KMS-11 (cell line): ENCODE data around the gene SLC7A10.

Source experiments
- H2AFZ ChIP-seq: fragments of 200-600 bp; sonication (generic); 2 replicates; pipeline ENCODE4 v1.6.1; 2016; ENCODE audit warnings: antibody characterized with exemption, mixed run types, low read depth
- H3K27ac ChIP-seq: fragments of 200-600 bp; sonication (generic); 2 replicates; pipeline ENCODE4 v1.6.1; 2016; ENCODE audit warnings: mild to moderate bottlenecking, mixed run types
- H3K27me3 ChIP-seq: fragments of 200-600 bp; sonication (generic); 2 replicates; pipeline ENCODE4 v1.6.1; 2017; ENCODE audit warnings: mild to moderate bottlenecking, low read depth, mixed run types, moderate library complexity; ENCODE audit not compliant: insufficient read depth
- H3K36me3 ChIP-seq: fragments of 200-600 bp; sonication (generic); 2 replicates; pipeline ENCODE4 v1.6.1; 2017; ENCODE audit warnings: mild to moderate bottlenecking, mixed run types; ENCODE audit not compliant: insufficient read depth
- H3K4me1 ChIP-seq: fragments of 200-600 bp; sonication (generic); 2 replicates; pipeline ENCODE4 v1.6.1; 2016; ENCODE audit warnings: mild to moderate bottlenecking, low read depth, mixed run types; ENCODE audit not compliant: poor library complexity, severe bottlenecking
- H3K4me2 ChIP-seq: fragments of 200-600 bp; sonication (generic); 2 replicates; pipeline ENCODE4 v1.7.0; 2016; ENCODE audit warnings: mild to moderate bottlenecking, mixed run types
- H3K4me3 ChIP-seq: fragments of 200-600 bp; sonication (generic); IDR thresholded peaks from 2 replicates; pipeline ENCODE4 v1.6.1; 2017; ENCODE audit warnings: low read depth, low read length, mixed read lengths; ENCODE audit not compliant: insufficient read depth
- H3K79me2 ChIP-seq: fragments of 200-600 bp; sonication (generic); 2 replicates; pipeline ENCODE4 v1.6.1; 2016; ENCODE audit warnings: low read depth, mixed run types; ENCODE audit not compliant: insufficient read depth
- H3K9ac ChIP-seq: fragments of 200-600 bp; sonication (generic); 2 replicates; pipeline ENCODE4 v1.6.1; 2016; ENCODE audit warnings: mild to moderate bottlenecking, mixed run types
- H4K20me1 ChIP-seq: fragments of 200-600 bp; sonication (generic); 2 replicates; pipeline ENCODE4 v1.6.1; 2016; ENCODE audit warnings: mild to moderate bottlenecking, mixed run types; ENCODE audit not compliant: insufficient read depth
- TF ChIP-seq, protein P1 (sequence below): fragments of 200-600 bp; sonication (generic); conservative IDR thresholded peaks from 2 replicates; pipeline ENCODE4 v1.6.1; 2017; ENCODE audit warnings: low read depth, mild to moderate bottlenecking, antibody characterized with exemption, low read length, moderate library complexity, mixed read lengths

Gene SLC7A10

DNA sequence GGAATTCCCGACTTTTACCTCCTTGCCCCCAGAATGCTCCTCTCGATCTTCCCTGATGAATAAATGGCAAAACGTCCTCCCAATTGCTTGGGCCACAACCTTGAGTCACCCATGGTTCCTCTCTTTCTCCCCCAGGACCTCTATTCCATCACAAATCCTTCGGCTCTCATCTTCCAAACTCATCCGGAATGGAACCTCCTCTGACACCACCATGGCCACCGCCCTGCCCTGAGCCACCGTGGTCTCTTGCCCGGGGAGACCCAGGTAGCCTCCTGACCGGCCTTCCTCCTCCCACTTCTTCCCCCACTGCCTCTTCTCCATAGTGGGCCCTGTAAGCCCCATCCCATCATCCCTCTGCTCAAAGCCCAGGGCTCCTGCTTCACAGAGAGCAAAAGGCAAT lies 4.9 kb downstream of the SLC7A10 start:
- no peak overlapping the region for H2AFZ ChIP-seq
- H3K9ac ChIP-seq, result no peak overlapping the region
- H3K27me3 ChIP-seq, result peaks cover 33% of the 10 kb centered on the region
- H4K20me1 ChIP-seq, result no peaks in the 10 kb centered on the region
- H3K4me3 ChIP-seq, result no peak overlapping the region
- H3K27ac ChIP-seq, result no peak overlapping the region
- TF ChIP-seq, protein P1, sequence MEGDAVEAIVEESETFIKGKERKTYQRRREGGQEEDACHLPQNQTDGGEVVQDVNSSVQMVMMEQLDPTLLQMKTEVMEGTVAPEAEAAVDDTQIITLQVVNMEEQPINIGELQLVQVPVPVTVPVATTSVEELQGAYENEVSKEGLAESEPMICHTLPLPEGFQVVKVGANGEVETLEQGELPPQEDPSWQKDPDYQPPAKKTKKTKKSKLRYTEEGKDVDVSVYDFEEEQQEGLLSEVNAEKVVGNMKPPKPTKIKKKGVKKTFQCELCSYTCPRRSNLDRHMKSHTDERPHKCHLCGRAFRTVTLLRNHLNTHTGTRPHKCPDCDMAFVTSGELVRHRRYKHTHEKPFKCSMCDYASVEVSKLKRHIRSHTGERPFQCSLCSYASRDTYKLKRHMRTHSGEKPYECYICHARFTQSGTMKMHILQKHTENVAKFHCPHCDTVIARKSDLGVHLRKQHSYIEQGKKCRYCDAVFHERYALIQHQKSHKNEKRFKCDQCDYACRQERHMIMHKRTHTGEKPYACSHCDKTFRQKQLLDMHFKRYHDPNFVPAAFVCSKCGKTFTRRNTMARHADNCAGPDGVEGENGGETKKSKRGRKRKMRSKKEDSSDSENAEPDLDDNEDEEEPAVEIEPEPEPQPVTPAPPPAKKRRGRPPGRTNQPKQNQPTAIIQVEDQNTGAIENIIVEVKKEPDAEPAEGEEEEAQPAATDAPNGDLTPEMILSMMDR, result no peak
- H3K36me3 ChIP-seq, result no peaks in the 10 kb centered on the region
- no peak overlapping the region for H3K4me2 ChIP-seq
- H3K79me2 ChIP-seq, result no peaks in the 10 kb centered on the region
- no peaks in the 10 kb centered on the region for H3K4me1 ChIP-seq

DNA sequence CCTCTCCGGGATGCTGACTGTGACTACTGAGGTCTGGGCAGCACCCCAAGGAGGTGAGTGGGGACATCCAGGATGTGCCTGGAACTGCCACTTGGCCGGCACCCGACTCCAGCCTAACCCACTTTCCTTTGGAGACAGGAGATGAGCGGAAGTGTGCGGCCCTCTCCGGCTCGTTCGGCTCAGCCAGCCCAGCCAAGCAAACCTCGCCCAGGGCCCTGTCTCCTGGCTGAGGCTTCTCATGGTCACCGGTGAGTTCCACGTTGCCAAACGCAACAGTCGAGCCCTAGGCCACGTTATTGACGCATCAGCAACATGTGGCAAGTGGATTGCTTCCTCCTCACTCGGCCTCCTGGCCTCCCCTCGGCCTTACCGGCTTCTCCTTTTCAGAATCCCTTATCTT lies 5.5 kb downstream of the SLC7A10 start:
- Histone ChIP-seq H3K27ac (no peak overlapping the region), H3K9ac (no peak overlapping the region), H3K4me1 (no peaks in the 10 kb centered on the region), H4K20me1 (no peaks in the 10 kb centered on the region), H3K4me3 (no peak overlapping the region), H2AFZ (no peak overlapping the region), H3K4me2 (no peak overlapping the region), H3K36me3 (no peaks in the 10 kb centered on the region), H3K79me2 (no peaks in the 10 kb centered on the region), H3K27me3 (peaks cover 33% of the 10 kb centered on the region)
- TF ChIP-seq, protein P1, result no peak

DNA sequence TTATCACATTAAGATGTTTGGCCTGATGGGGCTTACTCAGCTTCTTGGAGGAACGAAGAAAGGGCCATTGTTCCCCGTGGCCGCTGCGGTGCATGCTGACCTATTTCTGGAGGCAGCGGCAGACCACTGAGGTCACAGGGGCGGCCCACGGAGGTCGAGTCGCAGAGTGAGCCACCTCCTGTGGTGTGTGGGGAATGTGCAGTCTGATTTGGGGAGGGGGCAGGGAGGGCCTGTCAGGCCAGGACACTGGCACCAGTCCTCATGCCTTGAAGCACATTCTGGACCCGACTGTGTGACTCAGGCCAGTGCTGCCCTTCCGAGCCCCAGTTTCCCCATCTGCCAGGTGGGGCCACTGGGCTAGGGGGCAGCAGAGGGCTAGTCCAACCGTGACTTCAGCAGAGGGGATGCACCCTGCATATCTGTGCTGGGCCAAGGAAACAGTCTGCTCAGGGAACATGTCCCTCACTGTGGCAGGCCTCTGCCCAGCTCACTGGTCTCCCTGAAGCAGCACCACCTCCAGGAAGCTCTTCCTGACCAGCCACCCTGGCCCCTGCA lies 6.3 kb downstream of the SLC7A10 start:
- Histone ChIP-seq H3K9ac (no peak overlapping the region), H3K4me3 (no peak overlapping the region), H3K79me2 (no peaks in the 10 kb centered on the region), H2AFZ (no peak overlapping the region), H3K4me1 (no peaks in the 10 kb centered on the region), H3K36me3 (no peaks in the 10 kb centered on the region), H3K4me2 (no peak overlapping the region), H3K27me3 (peaks cover 33% of the 10 kb centered on the region), H4K20me1 (no peaks in the 10 kb centered on the region), H3K27ac (no peak overlapping the region)
- TF ChIP-seq, protein P1, result peak; percentile 30; the same call in 1 of the 2 replicates

DNA sequence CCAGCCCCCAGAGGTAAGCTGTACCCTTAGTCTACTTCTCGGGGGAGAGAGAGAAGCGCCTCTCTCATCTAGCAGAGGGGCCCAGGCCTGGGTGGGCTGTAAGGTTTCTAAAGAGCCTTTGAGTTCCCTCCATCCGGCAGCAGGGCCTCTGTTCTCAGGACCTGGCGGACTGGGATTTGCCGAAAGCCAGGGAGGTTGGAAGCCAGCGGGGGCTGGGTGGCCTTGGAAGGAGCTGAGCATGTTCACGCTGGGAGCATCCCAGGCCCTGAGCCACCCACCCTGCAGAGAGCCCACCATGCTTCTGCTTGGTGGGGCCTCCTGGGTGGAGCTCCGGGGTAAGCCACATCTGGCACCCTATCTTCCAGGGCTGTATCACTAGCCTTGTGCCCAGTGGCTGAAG lies 7.8 kb downstream of the SLC7A10 start:
- Histone ChIP-seq H2AFZ (no peak overlapping the region), H3K4me1 (no peaks in the 10 kb centered on the region), H3K4me3 (no peak overlapping the region), H3K9ac (no peak overlapping the region), H3K4me2 (no peak overlapping the region), H3K79me2 (no peaks in the 10 kb centered on the region), H3K36me3 (no peaks in the 10 kb centered on the region), H4K20me1 (no peaks in the 10 kb centered on the region), H3K27me3 (peaks cover 42% of the 10 kb centered on the region), H3K27ac (no peak overlapping the region)
- TF ChIP-seq, protein P1, result no peak
